HEK293T (cell line): Measurements from ENCODE around the gene FBH1.

Source experiments
- ARNT ChIP-seq: fragments of 450-650 bp; IDR thresholded peaks from 2 replicates; pipeline ENCODE4 v1.6.1; 2017; ENCODE audit warnings: mild to moderate bottlenecking
- BHLHE40 ChIP-seq: fragments of 450-650 bp; IDR thresholded peaks from 2 replicates; pipeline ENCODE4 v1.6.1; 2016; ENCODE audit warnings: mild to moderate bottlenecking, moderate library complexity, borderline replicate concordance
- FOXA1 ChIP-seq: fragments of 450-650 bp; IDR thresholded peaks from 2 replicates; pipeline ENCODE4 v1.6.1; 2016; ENCODE audit warnings: mild to moderate bottlenecking
- FOXK2 ChIP-seq: fragments of 450-650 bp; IDR thresholded peaks from 2 replicates; pipeline ENCODE4 v1.6.1; 2016; ENCODE audit warnings: mild to moderate bottlenecking
- SP1 ChIP-seq: fragments of 450-650 bp; IDR thresholded peaks from 2 replicates; pipeline ENCODE4 v1.6.1; 2017
- SUZ12 ChIP-seq: fragments of 450-650 bp; IDR thresholded peaks from 2 replicates; pipeline ENCODE4 v1.6.1; 2016; ENCODE audit warnings: mild to moderate bottlenecking
- TARDBP ChIP-seq: fragments of 450-650 bp; IDR thresholded peaks from 2 replicates; pipeline ENCODE4 v1.6.1; 2016

DNA sequence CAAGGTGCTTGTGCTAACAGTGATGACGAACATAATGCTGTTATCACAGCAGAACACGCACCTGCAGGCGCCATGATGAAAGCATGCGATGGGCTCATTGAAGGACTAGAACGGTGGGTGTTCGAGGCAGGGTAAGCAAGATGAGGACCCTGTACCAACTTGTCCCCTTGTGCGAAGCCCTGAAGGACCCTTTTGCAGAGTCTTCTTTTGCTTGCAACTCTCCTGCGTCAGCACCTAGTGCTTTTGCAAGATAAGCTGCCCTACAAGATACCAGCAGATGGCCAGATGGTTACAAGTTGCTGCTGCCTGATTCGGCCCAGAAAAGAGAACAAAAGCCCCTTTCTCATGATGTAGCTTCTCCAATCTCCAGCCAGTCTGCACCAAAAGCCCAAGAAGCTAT lies 91.5 kb downstream of the FBH1 start:
- TF ChIP-seq BHLHE40: no peak
- TF ChIP-seq FOXK2: no peak
- no peak for TF ChIP-seq FOXA1
- TF ChIP-seq TARDBP: no peak
- no peak for TF ChIP-seq ARNT
- no peak for TF ChIP-seq SP1
- TF ChIP-seq SUZ12: no peak
